Heart left ventricle (tissue), 16 donors: ENCODE data around the gene SOX2. TPM values are rescaled to one million over a fixed set of nuclear protein-coding genes. Genes with fewer than 3 reads are reported as not detected.

Experiments used
- ATAC-seq, 4 donors: fragments of 200-7000 bp; cut with Tn5 transposase; one replicate each; pipeline ENCODE4 v1.9.1; 2020 to 2022; ENCODE audit warnings: moderate library complexity in 4 of 4, mild to moderate bottlenecking in 3 of 4, moderate number of reproducible peaks in 1 of 4
- DNase-seq, 5 donors: peaks; one replicate each; pipeline ENCODE4 v3.0.0-alpha.2; 2020
- H3K27ac ChIP-seq, 12 donors: fragments of 200-600 bp; sonication (generic) in 4 of 12; one replicate each; pipeline versions ENCODE4 v1.5.0 to v1.8.0; 2016 to 2022; ENCODE audit warnings: mild to moderate bottlenecking in 2 of 12
- H3K27me3 ChIP-seq, 9 donors: fragments of 200-600 bp; sonication (generic) in 2 of 9; one replicate each; pipeline versions ENCODE4 v1.5.1 to v1.8.0; 2016 to 2022; ENCODE audit warnings: mild to moderate bottlenecking in 3 of 9
- H3K36me3 ChIP-seq, 9 donors: fragments of 200-600 bp; sonication (generic) in 2 of 9; one replicate each; pipeline versions ENCODE4 v1.5.0 to v1.8.0; 2018 to 2022; ENCODE audit warnings: mild to moderate bottlenecking in 2 of 9
- H3K4me1 ChIP-seq, 12 donors: fragments of 200-600 bp; sonication (generic) in 4 of 12; one replicate each; pipeline versions ENCODE4 v1.5.0 to v1.8.0; 2016 to 2022; ENCODE audit warnings: mild to moderate bottlenecking in 3 of 12
- H3K4me3 ChIP-seq, 12 donors: fragments of 200-600 bp; sonication (generic) in 4 of 12; one replicate each; pipeline versions ENCODE4 v1.5.0 to v1.8.0; 2017 to 2022; ENCODE audit warnings: mild to moderate bottlenecking in 9 of 12, moderate library complexity in 4 of 12
- H3K9me3 ChIP-seq, 12 donors: fragments of 200-600 bp; sonication (generic) in 4 of 12; one replicate each; pipeline versions ENCODE4 v1.5.0 to v1.8.0; 2016 to 2022; ENCODE audit warnings: mild to moderate bottlenecking in 1 of 12
- POLR2A ChIP-seq, 2 donors: fragments of 450-650 bp; IDR thresholded peaks; one replicate each; pipeline ENCODE4 v1.6.1; 2017; ENCODE audit warnings: antibody characterized with exemption in 2 of 2, mild to moderate bottlenecking in 2 of 2, moderate library complexity in 2 of 2
- WGBS, 4 donors: extraction: QIAGEN DNeasy Blood & Tissue Kit in 2 of 4; methylation state at CpG; one replicate each; pipeline versions ENCODE4 v1.1.5 to v1.1.7; 2013 to 2018; 5-methylcytosine and 5-hydroxymethylcytosine counted together
- intact Hi-C, 10 donors: fragments of 100-400 bp; cut with DNase I; formaldehyde crosslinking; loops; one replicate each; pipeline versions ENCODE4 v1.11.1 to v1.14.2; 2022
- polyA plus RNA-seq, 2 donors: library from polyadenylated mRNA; stranded (reverse); fragments of 200-250 nt; gene quantifications; one replicate each; pipeline ENCODE4 v1.2.3, GENCODE V29; 2013
- total RNA-seq, 9 donors: library from RNA; depleted of rRNA in 2 of 9; stranded (reverse); fragments of >200 nt in 2 of 9; fragmentation: NEBNext Ultra II Directional in 3 of 9; extraction: Animal tissue kit (Norgen Biotek cat#: 25700) in 3 of 9; gene quantifications; one replicate each; pipeline versions ENCODE4 v1.1.0 to v1.2.4, GENCODE V29; 2016 to 2023
- TF ChIP-seq, protein P1 (sequence below), 12 donors: fragments of 200-600 bp; sonication (generic) in 4 of 12; IDR thresholded peaks; one replicate each; pipeline versions ENCODE4 v1.5.0 to v1.8.0; 2018 to 2022; ENCODE audit warnings: antibody characterized with exemption in 12 of 12, mild to moderate bottlenecking in 5 of 12
- donor health status: ischemic (EF 13 %, LVEDD 7.1; RV severe dilation, severe dysfunction).
- donor health status: healthy with polysubstance abuse.
- donor health status: DM: no; HTN: yes; CAD: no.
- donor health status: DM: no; HTN: no; CAD: no.
- donor health status: ischemic (EF 25% LVEDD 6.9; RV normal size, moderate dysfunction).
- donor health status: ischemic (EF 25% LVEDD 5.7; RV mildly dilated, moderate dysfunction).
- donor health status: healthy.
- donor health status: DM: yes; HTN: yes; CAD: no.
- donor health status: ischemic (EF 35%, LVEDD 5.7; RV mildly dilated, moderate dysfunction).
- donor health status: nonischemic (EF 11% LVEDD 7.7; RV severe dilation, severe dysfunction).
- donor health status: DM: yes; HTN: yes; CAD: no.
- donor health status: PGD.
- donor health status: ischemic (EF 29% LVEDD 5.4; RV normal size, mild dysfunction).
- donor health status: nonischemic (EF 23%, LVEDD 6.1; RV moderate dilation, normal function).

The SOX2 gene
- total and polyA plus RNA-seq, 11 donors: 0.09 to 1.1 (median 0.23) TPM; not detected in 5

DNA sequence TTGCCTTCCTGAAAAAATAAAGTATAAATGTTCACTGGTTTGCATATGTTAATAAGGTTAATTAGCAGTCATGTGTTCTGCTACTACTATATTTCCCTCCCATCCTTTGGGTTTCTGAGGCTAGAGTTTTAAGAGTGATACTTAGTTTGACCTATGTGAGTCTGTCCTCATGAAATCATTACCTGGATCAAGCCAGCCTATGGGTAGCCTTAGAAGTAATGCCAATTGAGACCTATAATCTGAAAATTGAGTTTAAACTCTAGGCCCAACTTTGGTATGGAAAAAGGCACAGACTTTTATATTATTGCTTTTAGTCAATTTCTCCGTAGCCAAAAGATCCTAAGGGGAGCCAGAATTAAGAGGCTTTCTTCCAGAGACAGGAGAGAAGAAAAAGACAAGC is 18.4 kb upstream of the SOX2 start:
- H3K9me3 ChIP-seq: no peaks in the 10 kb centered on the region
- 80 to 91% (median 85%) methylated on average over 1 of the region's 1 CpG for WGBS, 4 donors

DNA sequence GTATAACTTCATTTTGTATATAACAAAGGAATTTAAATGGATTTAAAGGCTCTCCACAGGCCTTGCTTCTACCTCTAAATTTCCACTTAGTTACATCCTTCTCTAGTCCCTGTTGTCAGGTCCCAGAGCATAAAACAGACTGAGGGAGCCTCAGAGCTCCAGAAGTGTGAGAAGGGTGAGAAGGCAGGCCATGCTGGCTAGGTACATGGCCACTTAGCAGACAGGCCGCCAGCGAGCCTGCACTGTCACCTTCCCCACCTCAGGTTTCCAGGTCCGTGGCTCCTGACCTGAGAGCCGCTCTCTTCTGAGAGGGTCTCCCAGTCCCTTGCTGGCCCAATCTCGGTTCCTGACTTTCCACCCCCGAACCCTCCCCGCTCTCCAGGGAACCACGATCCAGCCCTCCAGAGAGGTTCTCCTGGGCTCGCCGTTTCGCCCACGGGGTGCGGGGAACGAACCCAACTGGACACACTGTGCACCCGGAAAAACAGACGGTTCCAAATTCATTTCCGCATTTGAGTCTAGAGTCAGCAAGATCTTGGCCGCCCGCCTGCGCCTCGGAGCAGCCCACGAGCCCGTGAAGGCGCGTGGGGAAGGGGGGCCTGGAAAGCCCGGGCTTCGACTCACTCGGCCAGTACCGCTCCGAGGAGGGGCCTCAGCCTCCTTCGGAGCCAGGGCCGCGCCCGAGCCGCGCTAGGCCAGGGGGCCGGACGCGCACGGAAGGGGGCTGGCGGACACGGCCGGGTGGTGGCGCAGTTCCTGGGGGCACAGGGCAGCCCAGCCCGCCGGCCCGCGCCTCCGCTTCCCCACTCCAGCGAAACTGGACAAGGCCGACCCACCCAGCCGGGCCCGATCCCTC is 16.7 kb upstream of the SOX2 start:
- no peaks in the 10 kb centered on the region for H3K36me3 ChIP-seq
- no peaks in the 10 kb centered on the region for H3K9me3 ChIP-seq
- intact Hi-C loops: loop anchor here in 5 of 10 donors (5.0 kb wide), 2 partner anchors 368 to 483 kb away; no protein-coding TSS in a partner anchor
- peak overlapping the region in 3 of 12 donors; percentile 14 to 29 (median 29) for H3K27ac ChIP-seq
- peaks cover 24 to 60% (median 50%) of the 10 kb centered on the region in 9 donors for H3K27me3 ChIP-seq
- H3K4me3 ChIP-seq: peak overlapping the region; percentile 13 to 58 (median 44)
- DNase-seq: peak in 4 of 5 donors; percentile 35 to 68 (median 59)
- TF ChIP-seq POLR2A (IDR thresholded peaks at IDR 0.05): no peak
- TF ChIP-seq, protein P1, sequence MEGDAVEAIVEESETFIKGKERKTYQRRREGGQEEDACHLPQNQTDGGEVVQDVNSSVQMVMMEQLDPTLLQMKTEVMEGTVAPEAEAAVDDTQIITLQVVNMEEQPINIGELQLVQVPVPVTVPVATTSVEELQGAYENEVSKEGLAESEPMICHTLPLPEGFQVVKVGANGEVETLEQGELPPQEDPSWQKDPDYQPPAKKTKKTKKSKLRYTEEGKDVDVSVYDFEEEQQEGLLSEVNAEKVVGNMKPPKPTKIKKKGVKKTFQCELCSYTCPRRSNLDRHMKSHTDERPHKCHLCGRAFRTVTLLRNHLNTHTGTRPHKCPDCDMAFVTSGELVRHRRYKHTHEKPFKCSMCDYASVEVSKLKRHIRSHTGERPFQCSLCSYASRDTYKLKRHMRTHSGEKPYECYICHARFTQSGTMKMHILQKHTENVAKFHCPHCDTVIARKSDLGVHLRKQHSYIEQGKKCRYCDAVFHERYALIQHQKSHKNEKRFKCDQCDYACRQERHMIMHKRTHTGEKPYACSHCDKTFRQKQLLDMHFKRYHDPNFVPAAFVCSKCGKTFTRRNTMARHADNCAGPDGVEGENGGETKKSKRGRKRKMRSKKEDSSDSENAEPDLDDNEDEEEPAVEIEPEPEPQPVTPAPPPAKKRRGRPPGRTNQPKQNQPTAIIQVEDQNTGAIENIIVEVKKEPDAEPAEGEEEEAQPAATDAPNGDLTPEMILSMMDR (IDR thresholded peaks at IDR 0.05): peak in 6 of 12 donors; percentile 9 to 36 (median 22)
- peak in 3 of 4 donors; percentile 79 to 93 (median 86) for ATAC-seq
- peaks cover 0 to 22% (median 13%) of the 10 kb centered on the region in 12 donors for H3K4me1 ChIP-seq
- 7 to 10% (median 9%) methylated on average over 26 to 53 of the region's 53 CpGs for WGBS, 4 donors

More for the DNA sequence above, 18.4 kb upstream of the SOX2 start:
- Histone ChIP-seq H3K36me3 (no peaks in the 10 kb centered on the region), H3K27ac (no peak overlapping the region), H3K4me1 (peaks cover 0 to 22% (median 13%) of the 10 kb centered on the region in 12 donors), H3K4me3 (no peak overlapping the region), H3K27me3 (peaks cover 16 to 43% (median 33%) of the 10 kb centered on the region in 9 donors)
- DNase-seq (no peak), ATAC-seq (no peak)
- TF ChIP-seq POLR2A (IDR thresholded peaks at IDR 0.05): no peak
- TF ChIP-seq, protein P1 (IDR thresholded peaks at IDR 0.05): no peak
- intact Hi-C loops: no loop called here

DNA sequence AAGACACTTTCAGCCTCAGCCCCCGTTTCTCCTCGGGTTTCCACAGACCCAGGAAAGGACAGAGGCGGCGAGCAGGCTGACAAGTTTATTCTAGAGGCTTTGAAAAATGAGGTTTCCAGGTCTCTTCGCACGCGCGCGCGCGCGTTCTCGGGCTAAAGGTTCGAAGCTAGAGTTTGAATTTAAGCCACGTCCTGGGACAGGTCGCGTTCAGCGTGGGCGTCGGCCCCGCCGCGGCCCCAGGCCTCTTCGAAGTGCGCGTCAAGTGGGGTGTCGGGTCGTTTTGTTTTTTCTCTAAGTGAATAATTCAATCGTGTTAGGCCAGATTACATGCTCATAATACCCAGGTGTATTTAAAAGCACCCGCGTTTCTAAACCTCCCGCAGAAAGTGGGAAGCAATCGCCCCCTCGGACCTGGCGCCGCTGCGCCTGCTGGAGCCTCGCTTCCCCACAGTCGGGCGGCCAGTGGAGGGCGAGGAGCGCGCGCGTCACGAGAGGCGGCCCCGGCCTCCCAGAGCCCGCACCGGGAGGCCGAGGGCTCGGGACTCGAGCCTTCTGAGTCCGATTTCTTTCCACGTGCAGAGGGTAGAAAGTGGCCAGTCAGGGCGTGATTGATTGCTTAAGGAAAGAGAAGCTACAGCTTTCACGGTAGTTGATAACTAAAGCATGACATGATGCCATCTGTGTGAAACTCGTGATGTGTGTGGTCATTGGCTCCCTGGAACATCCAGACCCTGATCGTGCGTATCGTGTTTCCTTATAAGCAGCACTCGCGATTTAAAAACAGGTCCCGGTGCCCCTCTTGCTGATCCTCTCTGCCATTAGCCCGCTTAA is 15.8 kb upstream of the SOX2 start:
- peak in 3 of 4 donors; percentile 43 to 71 (median 56) for ATAC-seq
- Histone ChIP-seq H3K4me1 (peaks cover 0 to 27% (median 17%) of the 10 kb centered on the region in 12 donors), H3K4me3 (peak overlapping the region; percentile 13 to 58 (median 44)), H3K27me3 (peaks cover 24 to 69% (median 57%) of the 10 kb centered on the region in 9 donors), H3K9me3 (no peaks in the 10 kb centered on the region), H3K27ac (peak overlapping the region in 3 of 12 donors; percentile 14 to 29 (median 29)), H3K36me3 (no peaks in the 10 kb centered on the region)
- WGBS, 4 donors: 1 to 2% (median 2%) methylated on average over 56 to 65 of the region's 65 CpGs
- intact Hi-C loops: loop anchor here in 5 of 10 donors (5.0 kb wide), 2 partner anchors 369 to 484 kb away; no protein-coding TSS in a partner anchor
- TF ChIP-seq, protein P1 (IDR thresholded peaks at IDR 0.05): no peak
- TF ChIP-seq POLR2A (IDR thresholded peaks at IDR 0.05): no peak
- no peak for DNase-seq
